ENCODE measurements around the gene AGRP.

DNA sequence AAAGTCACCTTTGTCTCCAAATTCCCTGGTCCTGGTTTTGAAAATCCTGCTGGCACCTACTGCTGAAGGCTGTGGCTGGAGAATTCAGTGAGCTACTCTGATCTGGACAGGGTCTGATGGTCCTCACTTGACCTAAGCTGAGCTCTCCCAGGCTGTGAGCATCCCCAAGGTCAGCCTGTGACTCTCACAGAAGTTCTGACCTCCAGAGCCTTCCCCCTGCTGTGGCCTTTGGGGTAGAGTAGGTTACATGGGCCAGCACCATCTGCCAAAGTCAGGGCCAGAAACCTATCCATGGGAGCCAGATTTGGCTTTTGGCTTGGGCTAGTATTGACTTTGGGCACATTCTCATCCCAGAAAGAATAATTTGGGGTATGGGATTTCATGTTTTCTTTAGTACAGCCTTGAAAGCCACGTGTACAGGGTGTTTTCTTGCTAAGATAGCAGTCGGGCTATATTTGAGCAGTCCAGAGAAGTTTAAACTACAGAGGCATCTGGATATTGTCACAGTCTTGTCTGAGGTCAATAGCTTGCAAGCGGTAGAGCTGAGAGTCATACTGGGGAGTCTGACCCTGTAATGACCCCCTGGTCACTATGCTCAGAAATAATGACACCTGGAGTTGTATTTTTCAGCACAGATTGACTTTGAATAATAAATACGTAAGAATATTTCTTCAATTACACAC, 6.2 kb upstream of the AGRP start:
- no peak for TF ChIP-seq POLR2AphosphoS5 (IDR thresholded peaks at IDR 0.05; ENCODE audit: low read depth, low read length)
- no peak for TF ChIP-seq POLR2A (IDR thresholded peaks at IDR 0.05; ENCODE audit: low read depth, low read length)
- no peak for TF ChIP-seq TAF1 (IDR thresholded peaks at IDR 0.05; ENCODE audit: borderline replicate concordance, low read depth, low read length)
